ENCODE results near the gene RAB10.
A peak's percentile ranks its signal among the peaks of the same experiment; 100 is the strongest.

The RAB10 gene

DNA sequence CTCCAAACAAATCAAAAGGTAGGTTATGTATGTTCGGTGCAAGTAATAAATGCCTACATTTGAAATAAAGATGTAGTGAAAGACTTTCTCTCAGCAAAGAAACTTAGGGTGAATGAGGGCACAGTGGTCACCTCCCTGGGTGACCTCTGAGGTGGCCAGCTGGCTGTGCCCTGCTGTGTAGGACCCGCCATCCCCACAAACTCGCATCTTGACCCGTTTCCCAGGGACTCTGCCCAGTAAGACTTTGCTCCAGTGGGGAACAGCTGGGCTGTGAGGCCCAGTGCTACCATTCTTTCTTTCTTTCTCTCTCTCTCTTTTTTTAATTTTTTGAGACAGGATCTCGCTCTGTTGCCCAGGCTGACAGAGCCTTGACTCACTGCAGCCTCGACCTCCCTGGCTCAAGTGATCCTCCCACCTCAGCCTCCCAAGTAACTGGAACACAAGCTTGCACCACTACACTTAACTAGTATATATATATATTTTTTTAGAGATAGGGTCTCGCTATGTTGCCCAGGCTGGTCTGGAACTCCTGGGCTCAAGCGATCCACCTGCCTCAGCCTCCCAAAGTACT, 130.8 kb downstream of the RAB10 start:
- DNase-seq, result no peak

DNA sequence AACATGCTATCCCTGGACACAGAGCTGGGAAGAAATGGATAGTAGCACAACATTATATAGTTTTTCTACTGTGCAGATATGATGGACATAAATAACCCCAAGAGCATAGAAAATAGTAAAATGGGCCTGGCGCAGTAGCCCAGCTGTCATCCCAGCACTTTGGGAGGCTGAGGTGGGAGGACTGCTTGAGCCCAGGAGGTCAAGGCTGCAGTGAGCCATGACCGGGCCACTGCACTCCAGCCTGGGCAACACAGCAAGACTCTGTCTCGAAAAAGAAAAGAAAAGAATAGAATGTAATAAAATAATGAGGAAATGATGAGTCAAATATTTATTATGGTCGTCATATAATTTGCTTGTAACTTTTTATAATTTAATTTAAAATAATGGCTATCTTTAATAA, 131.5 kb downstream of the RAB10 start:
- no peak for DNase-seq

DNA sequence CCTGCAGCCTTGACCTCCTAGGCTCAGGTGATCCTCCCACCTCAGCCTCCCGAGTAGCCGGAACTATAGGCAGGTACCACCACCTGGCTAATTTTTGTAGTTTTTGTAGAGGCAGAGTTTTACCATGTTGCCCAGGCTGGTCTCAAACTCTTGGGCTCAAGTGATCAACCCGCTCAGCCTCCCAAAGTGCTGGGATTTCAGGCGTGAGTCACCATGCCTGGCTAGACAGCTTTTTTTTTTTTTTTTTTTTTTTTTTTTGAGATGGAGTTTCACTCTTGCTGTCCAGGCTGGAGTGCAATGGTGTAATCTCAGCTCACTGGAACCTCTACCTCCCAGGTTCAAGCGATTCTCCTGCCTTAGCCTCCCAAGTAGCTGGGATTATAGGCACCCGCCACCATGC, 132.7 kb downstream of the RAB10 start:
- DNase-seq, result peak; percentile 6

DNA sequence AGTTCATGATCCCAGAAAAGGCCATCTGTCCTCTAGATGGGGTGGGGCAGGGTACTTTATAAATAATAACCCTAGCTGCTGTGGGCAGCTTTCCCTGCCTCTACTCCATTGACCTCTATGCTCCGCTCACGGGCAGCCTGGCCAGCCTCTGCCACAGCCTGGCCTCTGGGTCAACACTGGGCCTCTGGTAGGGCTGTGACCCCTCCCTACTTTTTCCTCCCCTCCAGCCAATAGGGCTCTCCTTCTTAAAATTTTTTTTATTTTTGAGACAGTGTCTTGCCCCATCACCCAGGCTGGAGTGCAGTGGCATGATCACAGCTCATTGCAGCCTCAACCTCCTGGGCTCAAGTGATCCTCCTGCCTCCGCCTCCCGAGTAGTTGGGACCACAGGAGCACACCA, 134.9 kb downstream of the RAB10 start:
- no peak for DNase-seq

DNA sequence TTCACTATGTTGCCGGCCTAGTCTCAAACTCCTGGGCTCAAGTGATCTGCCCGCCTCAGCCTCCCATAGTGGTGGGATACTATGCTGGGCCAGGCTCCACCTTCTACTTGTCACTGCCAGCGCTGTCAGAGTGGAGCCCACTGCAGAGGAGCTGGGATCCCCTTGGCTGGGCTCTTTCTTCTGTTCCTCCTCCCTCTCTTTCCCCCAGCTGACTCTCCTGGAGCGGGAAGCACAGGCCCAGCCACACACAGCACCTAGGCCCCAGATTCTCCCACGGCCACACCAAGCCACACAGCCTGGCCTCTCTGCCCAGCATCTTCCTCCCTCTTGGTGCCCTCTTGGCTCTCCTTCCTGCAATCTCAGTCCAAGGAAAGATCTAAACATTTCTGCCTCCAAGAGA, 135.3 kb downstream of the RAB10 start:
- DNase-seq, result no peak

DNA sequence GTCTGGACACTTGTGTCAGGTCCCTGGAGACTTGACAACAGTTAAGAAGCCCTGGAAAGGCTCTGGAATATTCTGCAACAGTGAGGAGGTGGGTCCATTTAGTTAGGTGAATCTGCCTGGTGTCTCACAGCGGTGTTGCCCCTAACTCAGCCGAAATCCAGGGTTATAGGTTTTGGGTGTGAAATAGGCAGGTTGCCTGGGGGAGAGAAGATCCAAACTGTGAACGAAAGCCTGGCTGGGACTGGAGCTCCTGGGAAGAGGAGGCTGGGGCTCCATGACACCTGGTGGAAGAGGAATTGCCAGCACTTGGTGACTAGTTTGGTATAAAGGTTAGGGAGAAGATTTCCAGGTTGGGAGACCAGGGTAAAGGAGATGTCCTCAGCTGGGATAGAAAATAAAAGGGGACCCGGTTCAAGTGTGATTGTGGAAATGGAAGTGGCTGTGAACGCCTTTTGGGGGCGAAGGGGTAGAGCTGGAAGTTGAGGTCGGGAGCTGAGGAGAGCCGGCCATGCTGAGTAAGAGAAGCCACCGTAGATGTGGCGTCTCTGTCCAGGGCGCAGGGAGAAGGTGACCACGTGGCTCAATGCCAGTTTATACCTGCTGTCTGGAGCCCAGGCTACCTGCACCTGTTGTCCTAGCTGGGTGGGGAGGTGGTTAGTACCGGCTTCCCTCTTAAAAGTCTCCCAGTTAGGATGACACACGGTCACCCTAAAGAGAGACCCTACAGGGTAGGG, 136.0 kb downstream of the RAB10 start:
- no peak for DNase-seq

DNA sequence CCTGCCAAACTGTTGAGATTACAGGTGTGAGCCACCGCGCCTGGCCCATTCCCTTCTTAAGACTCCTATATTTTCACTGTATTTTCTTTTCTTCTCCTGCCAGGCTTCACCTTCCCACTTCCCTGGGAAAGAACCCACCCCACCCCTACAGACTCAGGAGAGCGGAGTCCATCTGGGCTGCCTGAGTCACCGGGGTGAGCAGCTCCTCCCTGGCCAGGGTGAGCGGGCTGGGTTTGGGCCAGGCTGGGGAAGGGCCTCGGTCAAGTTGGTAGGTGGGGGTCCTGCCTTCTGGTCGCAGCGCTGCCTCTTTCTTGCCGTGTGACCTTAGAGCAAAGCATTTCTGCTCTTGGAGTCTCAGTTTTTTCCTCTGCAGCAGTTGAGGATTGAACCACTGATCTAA, 136.9 kb downstream of the RAB10 start:
- DNase-seq, result no peak

DNA sequence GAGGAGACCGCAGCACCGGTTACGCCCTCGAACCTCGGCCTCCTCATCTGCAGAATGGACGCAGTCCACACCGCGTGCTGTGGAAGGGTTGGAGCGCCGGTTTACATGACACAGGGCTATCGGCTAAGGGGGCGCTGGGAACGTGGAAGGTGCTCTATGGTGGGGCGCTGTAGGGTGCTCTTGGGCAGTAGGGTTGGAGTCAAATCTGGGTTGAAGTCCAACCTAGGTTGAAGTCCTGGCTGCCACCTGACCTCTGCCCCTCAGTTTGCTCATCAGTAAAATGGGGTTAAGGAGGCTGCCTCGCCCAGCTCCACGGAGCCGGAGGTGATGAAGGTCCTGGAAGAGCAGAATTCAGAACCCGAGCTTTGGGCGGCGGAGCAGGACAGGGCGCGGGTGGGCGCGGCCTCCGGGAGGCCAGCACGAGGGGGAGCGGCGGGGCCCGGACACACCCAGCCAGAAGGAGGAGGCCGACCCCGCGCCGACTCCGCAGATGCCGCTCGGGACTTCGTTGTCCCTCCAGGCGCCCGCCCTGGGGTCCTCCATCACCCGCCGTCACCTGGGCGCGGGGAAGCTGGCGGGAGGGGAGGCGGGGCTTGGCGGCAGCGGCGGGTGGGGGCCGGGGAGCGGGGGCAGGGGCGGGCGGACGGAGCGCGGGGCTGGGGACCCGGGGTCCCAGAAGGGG, 138.4 kb downstream of the RAB10 start:
- DNase-seq, result no peak

DNA sequence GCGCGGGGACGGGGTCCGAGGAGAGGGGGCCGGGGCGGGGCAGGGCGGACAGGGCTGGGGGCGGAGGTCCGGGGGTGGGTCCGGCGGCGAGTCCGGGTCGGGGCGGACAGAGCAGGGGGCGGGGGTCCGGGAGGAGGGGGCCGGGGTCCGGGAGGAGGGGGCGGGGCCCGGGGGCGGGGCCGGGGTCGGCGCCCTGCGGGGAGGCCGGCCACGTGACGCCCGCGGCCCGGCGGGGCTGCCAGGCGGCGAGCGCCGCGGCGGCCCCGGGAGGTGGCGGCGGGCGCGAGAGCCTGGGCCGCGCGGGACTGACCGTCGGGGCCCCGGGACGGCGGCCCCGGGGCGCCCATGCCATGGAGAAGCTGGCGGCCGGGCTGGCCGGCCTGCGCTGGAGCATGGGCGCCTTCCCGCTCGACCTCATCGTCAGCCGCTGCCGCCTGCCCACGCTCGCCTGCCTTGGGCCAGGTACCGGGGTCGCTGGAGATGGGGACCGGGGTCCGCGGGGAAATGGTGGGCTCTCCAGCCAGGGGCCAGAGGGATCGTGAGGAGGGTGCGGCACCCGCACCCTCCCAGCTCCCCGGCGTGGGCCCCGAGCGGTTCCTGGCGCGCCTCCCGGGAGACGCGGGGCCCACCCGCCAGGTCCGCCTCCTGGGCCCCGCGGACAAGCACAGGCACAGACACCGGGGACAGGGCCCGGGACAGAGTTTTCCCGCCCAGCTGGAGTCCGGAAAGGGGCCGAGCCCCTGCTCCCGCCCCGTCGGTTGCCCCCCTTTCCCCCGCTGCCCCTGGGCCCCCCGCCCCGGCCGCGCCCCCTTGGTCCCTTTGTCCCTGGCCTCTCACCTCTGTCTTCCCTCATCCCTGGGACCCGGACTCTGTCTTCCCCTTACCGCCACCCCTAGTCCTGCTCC, 139.2 kb downstream of the RAB10 start, which contains the start of gene GAREM2:
Gene GAREM2, plus strand, starts transcription at position 218 of the 905 bp plus-strand sequence. Its CDS starts 133 bp downstream, at position 351.
- DNase-seq, result no peak

DNA sequence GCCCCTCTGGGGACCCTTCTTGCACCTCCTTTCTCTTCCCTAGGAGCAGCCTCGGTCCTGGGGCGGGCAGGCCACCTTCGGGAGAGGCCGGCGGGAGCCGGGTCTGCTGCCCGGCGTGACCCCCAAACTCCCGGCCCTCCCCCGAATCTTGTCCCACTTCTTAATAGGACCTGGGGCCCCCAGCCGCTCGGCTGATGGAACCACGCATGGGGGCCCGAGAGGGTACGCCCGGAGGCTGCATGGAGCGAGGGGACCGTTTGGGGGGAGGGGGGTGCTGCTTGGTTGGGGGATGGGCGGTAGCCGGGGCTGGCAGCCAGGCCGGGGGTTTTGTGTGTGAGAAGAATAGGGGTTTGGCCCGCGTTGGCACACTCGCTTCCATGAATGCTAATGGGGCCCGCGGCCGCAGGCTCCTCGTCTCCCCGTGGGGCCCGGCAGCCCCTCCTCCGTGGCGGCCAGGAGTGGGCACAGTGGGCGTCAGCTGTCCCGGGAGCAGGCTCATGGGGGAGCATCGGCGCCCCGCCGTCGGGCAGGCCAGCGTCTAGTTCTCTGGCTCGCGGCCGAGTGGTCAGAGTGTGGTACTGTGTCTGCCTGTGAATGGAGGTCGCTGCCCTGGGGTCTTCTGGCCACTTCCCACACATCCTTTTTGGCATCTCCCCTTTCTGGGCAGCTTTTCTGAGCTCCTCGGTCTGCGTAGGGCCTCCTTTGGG, 140.0 kb downstream of the RAB10 start:
- DNase-seq, result no peak

DNA sequence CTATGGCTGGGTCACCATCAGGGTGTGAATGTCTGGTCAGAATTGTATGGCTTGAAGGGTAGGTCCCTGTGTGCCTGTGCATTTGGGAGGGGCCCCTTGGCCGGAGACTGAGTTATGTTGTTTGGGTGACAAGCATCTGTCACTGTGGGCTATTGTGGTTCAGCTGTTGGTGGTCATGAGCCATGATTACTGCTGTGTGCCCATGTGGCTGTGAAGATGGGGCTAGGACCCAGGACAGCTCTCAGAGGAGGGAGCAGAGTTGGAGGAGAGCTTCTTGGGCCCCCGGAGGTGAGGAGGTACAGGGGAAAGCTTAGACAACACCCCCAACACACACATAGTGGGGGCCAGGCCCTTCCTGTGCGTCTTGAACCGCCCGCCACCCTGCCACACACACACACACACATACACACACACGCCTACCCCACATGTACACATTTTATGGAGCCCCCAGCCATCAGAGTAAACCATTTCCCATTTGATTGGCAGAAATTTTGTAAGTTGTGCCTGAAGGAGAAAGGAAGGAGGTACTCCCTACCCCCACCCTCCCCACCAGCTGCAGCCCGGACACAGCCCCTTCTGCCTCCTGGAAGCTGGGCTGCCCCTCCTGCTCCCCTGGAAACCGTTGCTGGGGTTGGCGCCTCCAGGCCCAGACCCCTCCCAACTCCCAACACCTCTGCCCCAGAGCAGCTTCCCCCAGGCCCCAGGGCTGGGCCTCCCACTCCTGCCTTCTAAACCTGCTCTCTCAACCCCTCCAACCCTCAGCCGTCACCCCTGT, 141.0 kb downstream of the RAB10 start:
- no peak for DNase-seq

DNA sequence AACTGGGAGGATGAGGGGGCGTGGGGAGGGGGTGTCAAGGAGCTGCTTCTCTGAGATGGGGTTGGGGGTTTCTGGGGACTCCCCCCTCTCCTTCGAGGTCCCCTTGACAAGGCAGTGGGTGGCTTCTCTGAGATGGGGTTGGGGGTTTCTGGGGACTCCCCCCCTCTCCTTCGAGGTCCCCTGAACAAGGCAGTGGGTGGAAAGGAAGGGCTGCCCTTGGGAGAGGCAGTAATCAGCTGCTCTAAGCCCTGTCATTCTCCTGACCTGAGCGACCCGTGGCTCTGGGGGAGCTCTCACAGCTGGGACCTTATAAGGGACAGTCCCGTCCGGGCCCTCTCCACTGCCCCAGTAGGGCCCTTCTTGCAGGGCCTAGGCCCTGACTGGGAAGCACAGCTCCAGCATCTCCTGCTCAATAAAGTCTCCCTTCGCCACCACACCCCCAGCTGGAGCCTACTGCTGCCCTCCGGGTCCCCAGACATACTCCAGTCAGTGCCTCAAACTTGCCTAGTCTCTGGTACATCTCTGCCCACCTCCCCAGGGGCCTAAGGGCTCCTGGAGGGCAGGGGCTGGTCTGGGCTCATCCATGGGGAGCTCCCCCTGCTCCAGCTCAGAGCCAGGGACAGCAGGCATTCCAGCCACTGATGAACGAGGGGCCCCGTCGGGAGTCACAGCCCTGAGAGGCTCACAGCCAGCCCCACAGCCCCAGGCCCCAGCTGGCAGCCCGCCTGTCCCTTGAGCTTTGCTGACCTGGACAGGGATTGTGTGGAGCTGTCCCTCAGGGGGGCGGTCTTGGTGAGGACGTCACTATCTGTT, 141.8 kb downstream of the RAB10 start:
- no peak for DNase-seq

DNA sequence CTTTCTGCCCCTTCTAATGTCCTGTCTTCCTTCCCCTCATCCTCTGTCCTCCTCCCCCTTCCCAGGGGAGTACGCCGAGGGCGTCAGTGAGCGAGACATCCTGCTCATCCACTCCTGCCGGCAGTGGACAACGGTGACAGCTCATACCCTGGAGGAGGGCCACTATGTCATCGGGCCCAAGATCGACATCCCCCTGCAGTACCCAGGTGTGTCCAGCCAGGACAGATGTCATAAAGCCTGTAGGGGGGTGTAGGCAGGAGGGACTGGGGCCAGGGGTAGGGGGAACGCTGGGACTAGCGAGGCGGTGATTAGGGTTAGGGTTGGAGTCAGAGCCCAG, 142.4 kb downstream of the RAB10 start:
- DNase-seq, result no peak

DNA sequence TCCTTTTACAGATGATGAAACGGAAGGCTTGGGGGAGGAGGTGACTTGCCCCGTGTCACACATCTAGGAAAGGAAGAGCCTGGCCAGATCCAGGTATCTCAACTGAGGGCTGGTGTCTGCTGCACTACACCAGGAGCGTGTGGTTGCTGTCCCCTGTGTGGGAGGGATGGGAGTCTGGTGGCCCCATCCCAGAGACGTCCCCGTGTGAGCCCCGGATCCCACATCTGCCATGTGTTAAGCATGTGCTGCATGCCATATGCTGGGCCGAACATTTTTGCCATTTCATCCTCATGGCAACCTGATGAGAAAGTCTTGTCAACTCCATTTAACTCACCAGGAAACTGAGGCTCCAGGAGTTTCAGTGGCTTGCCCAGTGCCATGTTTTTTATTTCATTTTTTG, 143.2 kb downstream of the RAB10 start:
- no peak for DNase-seq

DNA sequence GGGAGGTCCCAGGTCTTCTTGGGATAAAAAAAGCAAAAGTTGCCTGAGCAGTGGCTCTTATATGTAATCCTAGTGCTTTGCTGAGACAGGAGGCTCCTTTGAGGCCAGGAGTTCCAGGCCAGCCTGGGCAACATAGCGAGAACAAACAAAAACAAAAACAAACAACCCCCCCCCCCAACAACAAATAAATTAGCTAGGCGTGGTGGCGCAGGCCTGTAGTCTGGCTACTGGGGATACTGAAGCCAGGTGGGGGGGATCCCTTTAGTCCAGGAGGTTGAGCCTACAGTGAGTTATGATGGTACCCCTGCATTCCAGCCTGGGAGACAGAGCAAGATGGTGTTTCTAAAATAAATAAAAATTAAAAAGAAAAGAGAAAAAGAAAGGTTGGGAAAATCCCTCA, 144.4 kb downstream of the RAB10 start:
- DNase-seq, result no peak

DNA sequence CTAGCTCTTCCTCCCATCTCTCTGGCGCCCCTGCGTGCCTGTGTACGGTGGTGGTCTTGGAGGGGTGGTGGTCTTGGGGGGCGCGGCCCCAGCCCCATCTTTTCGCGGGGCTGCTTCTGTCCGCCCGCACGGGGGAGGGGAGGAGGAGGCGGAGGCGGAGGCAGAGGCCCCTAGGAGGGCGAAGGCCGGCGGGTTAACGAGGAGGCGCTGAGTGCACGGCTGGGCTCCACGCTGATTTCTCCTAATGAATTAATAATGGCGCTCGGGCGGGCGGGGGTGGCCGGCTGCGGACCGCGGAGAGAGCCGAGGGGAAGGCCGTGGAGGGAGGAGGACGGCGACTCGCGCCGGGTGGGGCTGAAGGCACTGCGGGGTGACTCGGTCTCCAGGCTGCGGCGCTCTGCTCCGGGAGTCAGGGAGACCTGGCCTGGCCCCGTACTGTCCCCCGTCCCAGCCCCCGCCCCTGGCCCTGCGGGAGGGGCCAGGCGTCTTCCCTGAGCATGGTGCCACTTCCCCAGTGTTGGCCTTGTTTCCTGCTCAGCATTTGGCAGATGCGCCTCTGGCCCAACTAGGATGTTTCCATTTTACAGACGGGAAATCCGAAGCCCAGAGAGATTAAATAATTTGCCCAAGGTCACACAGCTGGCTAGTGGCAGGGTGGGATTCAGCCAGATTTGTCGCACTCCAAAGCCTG, 145.0 kb downstream of the RAB10 start:
- peak; percentile 32 for DNase-seq

DNA sequence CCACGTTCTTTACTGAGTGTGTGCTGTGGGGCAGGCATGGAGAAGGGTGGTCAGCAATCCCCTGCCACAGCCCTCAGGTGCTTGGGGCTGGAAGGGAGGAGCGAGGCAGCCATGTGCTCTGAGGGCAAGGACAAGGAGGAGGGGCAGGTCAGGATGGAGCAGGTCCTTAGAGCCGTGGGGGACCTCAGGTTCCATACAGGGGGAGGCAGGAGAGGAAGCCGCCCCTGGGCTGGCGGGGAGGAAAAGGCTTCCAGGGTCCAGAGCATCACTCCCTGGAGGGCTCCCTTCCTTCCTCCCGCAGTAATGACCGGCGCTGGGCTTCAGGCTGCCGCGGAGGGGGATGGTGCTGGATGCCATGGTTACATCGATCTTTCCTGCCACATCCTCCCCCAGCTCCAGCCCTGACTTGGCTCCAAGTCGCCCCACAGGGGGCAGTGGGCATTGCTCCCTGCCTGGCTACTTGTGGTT, 145.6 kb downstream of the RAB10 start:
- no peak for DNase-seq

DNA sequence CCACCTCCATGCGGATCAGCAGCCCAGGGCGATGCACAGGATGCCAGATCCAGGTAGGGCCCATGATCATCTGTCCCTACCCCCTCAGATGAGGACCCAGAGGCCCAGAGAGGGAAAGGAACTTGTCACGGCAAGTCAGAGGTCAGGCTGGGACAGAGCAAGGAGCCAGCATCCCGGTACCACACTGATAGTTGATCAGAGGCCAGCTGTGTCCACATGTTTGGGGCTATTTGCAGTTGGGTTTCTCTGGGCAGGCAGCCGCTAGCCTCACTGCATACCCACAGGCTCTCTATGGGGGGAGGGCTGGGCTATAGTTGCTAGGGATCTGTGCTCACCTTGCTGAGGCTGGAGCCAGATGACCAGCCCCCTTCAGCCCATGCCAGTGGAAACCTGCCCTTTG, 148.6 kb downstream of the RAB10 start:
- DNase-seq, result no peak

DNA sequence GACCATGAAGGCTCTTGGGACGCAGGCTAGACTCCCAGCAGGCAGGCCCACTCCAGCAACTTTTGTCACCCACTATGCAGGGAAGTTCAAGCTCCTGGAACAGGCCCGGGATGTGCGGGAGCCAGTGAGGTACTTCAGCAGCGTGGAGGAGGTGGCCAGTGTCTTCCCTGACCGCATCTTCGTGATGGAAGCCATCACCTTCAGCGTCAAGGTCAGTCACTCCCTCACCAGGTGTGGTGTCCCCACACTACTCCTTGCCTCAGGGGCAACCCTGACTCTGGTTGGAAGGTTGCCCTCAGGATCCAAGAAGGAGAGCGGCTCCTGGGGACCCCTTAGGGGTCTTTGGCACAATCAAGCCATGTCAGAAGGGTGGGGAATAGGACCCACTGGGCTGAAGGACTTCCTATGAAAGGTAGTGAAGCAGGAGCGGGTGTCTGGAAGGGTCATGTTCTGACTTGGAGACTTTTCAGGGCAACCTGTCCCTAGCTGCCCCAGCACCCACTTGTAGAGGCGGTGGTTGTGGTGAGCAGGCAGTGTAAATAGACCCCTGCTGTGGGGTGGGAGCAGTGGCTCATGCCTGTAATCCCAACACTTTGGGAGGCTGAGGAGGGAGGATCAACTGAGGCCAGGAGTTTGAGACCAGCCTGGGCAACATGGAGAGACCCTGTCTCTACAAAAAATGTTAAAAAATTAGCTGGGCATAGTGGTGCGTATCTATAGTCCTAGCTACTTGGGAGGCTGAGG, 149.2 kb downstream of the RAB10 start:
- no peak for DNase-seq

DNA sequence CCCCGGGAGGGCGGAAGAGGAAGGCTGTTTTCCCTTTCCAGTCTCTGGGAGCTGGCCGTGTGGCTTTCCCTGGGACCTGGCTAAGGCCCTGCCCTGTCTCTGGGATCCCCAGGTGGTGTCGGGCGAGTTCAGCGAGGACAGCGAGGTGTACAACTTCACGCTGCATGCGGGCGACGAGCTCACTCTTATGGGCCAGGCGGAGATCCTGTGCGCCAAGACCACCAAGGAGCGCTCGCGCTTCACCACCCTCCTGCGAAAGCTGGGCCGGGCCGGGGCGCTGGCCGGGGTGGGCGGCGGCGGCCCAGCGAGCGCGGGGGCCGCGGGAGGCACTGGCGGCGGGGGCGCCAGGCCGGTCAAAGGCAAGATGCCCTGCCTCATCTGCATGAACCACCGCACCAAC, 150.2 kb downstream of the RAB10 start:
- no peak for DNase-seq
